HT-29 (cell line): ENCODE measurements around the gene LEKR1. TPM values are rescaled to one million over a fixed set of nuclear protein-coding genes. Genes with fewer than 3 reads are reported as not detected.

Experiments
- DNase-seq: peaks from one replicate; pipeline ENCODE4 v3.0.0-alpha.2; 2015; ENCODE audit warnings: low spot score
- total RNA-seq: library from RNA; depleted of rRNA; stranded (reverse); fragments of >200 nt; shearing (Covaris generic); gene quantifications from 2 replicates; pipeline ENCODE4 v1.2.3, GENCODE V29; 2014

Gene LEKR1
- total RNA-seq, 1 experiment from 2014 or later, result 3.1 TPM

DNA sequence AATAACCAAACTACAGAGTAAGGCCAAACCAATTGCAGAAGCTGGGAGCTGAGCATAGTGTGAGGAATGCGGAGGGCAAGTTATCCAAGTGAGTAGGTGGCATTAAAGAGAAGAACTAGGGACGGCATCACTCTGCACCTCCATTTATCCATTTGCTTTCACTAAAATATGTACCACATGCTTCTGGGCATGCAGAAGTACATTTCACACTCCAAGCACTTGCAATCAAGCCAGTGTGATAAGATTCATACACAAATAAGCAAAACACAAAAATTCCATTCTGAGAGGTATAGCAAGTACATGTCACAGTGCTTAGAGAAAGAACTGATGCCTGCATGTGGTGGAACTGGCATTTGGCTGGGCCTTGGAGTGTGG, 252.6 kb downstream of the LEKR1 start:
- no peak for DNase-seq

DNA sequence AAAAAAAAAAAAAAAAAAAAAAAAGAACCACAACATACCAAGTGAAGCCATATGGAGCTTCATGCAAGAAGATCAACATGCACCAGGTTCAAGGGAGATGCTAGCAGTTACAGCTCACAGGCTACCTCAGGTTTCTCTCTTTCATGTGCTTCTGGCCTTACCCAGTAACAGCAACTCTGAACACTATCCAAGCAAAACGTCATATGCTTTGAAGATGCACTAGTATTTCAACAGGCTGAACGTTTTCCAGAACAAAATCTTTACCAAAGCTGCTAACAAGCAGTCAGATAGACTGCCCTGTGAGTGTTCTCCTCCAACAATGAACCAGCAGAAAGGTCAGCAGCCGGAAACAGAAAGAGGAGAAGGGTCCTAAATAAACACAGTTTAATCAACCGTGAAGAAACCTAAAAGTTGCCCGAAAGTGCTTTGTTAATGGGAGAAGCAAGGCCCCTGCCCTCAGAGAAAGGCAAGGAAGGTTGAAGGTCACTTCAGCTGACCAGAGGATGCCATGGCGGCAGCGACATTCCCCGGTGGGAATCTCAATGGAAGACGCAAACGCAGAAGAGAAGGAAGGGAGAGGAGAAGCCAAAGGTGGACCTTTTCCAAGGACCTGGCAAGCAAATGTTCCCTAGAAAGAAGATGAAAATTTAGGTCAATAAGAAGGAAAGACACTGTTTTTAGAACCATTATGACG, 253.7 kb downstream of the LEKR1 start:
- DNase-seq, result no peak

DNA sequence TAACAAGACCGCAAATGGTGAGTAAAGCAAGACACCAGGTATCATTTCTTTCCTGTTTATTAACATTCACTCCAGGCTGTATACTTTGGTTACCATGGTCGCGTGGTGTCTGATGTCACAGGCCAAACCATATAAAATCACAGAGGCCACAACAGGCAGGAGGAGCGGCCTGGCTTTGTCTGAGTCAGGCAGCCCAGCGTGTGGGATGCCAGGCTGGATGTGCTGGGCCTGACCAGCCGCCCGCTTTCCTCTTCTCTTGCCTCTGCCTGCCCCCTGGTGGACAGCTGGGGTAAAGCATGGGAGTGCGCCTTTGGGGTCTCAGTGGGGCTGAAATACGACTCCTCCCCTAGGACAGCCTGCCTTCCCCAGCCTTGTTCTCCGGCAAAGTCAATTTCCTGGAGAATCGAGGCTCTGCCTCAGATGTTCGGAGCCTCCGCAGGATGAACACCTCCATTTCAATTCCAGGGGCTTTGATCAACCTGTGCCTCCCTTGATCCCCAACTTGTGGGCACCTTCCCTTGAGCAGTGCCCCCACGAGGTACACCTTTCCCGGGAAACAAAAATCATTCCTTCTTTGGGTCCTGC, 255.6 kb downstream of the LEKR1 start:
- DNase-seq, result peak; percentile 98

DNA sequence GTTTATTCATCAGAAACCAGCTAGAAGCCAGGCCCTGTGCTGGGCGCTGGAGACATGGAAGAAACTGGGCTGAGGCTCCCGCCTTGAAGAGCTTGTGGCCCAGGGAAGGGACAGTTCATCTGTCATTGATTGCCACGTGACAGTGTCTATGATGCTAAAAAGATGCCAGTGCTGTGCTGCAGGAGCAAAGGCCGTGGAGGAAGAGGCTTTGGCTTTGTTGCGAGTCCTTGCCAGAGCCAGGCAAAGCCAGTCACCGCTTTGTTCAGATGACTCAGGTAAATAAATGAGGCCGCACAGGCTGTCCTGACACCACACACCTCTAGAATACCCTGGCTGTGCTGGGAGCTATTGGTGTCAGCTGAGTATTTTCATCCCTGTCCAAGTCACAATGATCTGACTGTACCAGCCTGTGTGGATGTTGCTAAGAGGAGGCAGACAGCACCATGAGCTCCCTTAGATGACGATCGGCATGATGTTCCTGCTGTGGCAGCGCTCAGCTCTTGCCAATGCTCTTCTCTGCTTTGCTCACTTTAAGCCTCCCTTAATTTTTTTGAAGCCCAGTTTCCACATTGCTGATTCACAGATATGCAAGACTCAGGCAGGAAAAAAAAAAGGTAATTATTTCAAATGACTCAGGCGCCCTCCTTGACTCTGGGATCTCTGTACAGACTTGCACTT, 256.3 kb downstream of the LEKR1 start:
- DNase-seq, result peak; percentile 81

DNA sequence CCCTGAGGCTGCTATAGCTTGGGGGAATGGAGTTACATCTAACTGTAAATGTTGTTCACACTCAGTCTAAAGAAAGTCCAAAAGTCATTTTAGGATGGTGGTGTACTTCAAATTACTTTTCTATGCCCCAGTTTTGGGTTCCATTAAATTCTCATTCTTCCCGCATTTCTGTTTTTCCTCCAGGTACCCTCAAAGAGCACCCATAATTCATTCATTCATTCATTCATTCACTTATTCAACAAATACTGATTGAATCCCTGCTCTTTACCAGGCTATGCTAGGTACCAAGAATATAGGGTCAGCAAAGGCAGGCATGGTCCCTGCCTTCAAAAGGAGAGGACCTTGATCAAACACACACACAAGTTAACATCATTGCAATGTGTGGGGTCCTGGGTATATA, 257.7 kb downstream of the LEKR1 start:
- no peak for DNase-seq

DNA sequence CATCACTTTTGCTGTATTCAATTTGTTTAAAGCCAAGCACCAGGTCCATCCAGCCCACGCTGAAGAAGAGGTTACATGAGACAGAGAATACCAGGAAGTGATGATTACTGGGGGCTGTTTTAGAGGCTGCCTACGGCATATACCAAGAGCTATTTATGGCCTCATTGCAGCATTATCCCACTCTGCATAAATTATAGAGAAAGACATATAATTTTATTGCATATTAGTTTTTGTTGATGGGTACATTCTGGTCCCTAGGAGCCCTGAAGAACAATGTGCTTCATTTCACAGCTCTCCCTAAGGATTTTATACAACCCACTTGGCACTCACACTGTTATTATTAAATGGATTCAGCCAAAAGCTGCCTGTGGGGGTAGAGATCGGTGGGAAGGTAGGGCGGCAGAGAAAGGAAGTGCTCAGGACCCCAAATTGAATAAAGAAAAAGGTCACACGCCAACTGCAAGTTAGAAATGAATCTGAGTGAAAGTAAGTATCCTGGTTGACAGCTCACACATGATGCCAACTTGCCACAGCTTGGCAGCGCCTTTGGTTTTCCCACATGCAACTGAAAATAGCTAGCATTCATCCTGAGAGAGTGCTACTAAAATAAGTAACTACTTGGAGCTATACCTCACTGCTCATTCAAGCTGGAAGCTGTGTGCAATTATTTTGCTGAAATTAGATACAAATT, 260.1 kb downstream of the LEKR1 start:
- DNase-seq, result no peak

DNA sequence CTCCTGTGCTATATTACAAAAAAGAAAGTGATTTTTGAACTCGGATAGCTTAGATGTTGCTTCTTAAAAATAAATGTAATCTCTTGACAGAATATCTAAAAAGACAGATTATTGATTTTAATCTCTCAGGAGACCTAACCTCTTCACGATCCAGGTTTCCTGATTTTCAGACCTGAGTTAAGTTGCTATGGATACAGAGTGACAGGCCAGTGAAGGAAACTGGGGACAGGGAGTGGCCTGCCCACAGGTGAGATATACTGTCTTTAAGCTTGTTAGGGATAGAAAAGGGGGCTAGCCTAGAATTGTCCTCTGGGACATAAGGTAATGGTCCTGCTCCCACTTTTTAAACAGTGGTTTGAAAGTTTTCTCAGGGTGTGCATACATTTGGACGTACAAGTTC, 260.6 kb downstream of the LEKR1 start:
- DNase-seq, result no peak

DNA sequence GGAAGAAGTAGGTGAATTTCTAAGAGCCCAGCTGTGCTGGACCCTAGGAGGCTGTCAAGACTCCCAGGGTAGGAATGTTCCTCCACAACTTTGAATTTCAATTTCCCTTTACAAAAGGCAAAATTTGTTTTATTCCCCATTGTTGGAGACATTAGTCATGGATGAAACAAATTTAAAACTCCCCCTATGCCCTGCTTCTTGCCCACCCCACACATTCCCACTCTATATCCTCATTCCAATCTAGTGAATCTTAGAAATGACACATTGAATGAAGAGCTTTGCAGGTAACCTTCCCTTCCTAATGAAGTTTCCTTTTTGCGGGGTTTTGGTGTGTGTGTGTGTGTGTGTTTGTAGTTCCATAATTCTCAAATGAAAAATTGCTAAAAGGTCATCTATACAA, 261.2 kb downstream of the LEKR1 start:
- DNase-seq, result peak; percentile 75

DNA sequence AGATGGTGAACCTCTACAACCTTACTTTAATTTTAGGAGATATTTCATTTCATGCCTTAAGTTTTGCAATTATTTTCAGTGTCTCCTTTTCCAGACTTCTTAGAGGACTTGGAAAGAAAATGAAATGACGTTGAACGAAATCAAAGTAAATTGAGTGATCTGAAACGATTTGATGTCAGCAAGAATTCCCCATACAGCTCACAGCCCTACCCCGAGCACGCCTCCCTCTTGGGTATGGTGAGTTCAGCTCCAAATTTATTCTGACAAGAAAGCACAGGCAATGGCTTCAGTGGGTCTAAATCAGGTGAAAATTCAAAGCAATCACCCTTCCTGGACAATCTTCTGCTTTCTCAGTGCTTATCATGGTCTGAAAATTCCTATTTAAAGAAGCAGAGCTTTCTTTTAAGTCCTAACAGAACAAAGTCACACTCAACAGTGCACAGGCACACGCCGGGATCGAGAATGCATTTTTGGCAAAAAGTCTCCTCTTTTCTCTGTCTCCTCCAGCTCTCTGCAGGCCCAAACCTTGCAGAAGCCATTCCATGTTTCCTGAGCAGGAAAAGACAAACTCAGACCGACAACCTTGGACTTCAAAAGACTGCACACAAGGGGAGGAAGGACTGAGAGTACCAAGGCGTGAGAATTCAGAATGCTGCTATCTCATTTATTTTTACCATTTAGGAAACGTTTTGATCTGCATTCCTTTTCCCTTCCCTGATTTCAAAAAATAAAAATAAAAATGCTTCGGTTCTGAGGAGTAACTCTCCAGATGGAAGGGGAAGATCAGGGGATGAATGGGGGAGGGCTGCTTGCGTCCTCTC, 261.8 kb downstream of the LEKR1 start:
- DNase-seq, result no peak

DNA sequence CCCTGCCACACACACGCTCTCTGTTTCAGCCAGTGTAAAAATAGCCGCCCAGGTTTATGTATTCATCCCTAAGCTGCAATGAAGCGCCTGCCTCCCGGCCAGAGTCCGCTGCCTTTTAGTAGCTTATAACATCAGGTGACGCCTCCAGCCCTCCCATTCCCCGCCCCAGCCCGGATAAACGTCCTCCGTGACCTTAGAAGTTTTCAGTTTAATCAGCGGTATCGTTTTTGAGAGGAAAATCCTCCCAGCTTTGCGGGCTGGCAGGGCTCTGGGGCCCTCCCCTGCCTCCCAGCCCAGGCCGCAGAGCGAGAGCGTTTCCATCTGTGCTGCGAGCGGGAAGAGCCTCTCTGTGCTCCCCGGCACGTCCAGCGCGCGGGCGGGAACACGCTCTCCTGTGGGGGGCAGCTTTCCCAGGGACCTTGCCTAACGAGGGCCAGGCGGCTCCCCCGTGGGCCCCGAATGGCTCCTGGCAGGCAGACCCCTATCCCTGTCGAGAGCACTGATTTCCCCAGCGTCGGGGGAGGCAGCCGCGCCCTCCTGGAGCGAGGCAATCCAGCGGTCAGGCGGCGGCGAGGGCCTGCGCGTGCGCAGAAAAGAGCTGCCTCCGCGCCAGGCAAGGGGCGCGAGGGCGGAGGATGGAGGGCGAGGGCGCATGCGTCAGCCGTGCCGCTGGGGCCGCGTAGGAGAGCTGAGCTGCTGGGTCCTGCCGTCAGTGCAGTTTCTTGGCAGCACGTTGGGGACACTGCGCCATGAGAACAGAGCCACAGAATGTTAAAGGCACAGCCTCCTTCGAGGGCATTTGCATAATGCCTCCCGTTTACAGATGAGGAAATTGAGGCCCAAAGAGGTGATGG, 262.7 kb downstream of the LEKR1 start:
- peak; percentile 96 for DNase-seq

DNA sequence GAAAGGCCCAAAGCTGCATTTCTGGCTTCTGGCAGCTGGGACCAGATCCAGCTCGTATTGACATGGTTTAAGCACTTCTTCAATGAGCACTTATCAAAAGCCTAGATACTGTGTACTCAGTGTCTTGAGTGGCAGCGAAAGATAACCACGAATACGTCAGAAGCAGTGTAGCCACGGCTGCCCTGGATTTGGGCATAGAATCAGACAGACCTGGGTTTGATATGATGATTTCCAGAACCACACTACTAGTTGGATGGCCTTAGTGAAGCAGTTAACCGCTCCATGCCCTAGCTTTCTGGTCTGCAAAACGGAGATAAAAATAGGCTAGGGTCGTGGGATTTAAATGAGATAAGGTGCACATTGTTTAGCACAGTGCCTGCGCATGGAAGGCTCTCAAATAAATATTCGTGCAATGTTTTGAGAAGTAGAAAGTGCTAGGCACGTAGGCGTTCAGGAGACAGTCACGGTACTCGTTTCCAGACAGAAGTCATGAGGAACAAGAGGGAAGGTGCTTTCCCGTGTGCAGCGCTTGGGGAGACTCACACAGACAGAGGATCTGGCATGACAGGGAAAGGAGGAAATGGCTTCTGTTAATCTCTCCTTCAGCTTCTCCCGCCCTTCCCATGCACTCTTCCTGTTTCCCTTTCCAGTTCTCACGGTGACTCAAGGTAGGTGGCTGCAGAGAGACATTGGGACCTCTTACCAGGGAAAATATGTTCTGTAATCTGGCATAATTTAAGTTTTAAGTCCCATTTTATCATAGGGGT, 263.5 kb downstream of the LEKR1 start:
- peak; percentile 80 for DNase-seq

DNA sequence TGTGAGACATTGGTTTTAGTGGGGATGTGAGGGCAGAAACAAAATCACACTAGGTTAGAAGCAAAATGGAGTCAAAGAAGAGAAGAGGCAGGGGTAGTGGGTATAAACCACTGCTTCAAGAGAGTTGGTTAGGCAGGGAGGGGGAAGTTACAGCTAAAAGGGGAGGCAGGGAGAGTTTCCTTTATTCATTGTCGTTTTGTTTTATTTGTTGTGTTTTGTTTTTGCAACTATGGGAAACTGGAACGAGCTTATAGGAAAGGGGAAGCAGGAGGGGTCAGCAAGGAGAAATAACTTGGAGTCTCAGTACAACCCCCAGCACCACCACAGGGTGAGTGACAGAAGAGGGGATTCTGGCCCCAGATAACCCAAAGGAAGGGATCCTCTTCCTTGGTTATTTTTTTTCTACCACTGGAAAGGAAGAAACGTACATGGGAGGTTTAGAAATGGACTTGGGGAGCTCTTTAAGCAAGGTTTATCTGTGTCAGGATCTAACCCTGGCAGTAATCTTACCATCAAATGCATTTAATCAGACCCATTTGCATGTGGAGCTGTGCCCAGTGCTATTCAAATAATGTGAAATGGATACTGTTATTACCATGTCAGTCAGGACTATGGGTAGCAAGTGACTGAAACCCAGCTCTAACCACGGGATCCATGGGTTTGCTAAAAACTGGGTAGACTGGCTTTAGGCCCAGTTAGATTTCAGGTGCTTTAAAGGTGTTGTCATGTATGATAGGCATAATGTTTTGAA, 265.1 kb downstream of the LEKR1 start:
- no peak for DNase-seq

DNA sequence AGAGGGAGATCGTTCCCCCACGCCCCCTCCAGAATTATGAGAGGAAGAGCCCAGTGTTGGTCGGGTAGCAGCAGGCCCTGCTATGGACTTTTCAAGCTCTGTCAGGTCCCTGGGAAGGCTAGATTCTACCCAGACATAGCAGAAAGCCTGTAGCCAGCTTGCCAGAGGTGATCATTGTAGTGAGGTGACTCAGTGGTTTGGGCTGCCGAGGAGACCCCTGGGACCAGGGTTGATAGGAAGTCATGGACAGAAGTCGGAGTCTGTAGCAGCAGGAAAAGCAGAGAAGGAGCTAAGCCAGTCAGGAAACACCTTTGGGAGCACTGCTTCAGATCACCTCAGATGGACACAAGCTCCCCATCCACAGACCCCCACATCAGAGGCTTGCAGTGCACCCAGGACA, 266.1 kb downstream of the LEKR1 start:
- DNase-seq, result no peak

DNA sequence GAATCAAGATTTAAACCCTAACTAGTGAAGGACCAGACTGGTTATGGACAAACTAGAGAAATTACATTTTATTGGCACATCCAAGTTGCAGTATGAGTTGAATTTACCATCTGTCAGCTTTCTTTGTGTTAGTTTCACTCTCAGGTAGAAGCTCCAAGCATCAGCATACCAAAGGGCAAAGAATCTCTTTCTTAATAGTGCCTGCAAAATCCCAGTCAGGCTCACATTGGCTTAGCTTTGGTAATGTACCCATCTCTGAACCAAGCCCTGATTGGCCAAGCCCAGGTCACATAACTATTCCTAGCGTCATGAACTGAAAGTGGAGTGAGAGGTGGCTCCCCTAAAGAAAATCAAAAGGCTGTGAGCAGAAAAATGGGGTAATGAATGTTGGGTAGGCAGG, 266.9 kb downstream of the LEKR1 start:
- no peak for DNase-seq

DNA sequence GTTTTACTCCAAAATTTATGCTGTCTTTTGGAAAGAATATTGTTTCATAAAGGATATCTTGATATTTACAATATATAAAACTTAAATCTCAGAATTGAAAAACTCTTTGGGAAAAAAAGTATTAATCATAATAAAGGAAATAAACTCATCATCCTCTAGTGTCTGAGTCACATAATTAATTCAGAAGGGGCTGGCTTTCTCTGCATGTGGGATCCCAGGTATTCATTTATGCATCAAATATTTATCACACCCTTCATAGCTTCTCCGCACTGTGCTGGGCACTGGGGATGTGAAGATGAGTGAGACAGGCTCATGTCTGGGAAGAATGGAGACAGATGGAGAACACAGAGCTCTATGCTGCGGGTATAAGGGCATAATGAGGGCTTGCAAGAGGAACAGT, 268.1 kb downstream of the LEKR1 start:
- DNase-seq, result no peak

DNA sequence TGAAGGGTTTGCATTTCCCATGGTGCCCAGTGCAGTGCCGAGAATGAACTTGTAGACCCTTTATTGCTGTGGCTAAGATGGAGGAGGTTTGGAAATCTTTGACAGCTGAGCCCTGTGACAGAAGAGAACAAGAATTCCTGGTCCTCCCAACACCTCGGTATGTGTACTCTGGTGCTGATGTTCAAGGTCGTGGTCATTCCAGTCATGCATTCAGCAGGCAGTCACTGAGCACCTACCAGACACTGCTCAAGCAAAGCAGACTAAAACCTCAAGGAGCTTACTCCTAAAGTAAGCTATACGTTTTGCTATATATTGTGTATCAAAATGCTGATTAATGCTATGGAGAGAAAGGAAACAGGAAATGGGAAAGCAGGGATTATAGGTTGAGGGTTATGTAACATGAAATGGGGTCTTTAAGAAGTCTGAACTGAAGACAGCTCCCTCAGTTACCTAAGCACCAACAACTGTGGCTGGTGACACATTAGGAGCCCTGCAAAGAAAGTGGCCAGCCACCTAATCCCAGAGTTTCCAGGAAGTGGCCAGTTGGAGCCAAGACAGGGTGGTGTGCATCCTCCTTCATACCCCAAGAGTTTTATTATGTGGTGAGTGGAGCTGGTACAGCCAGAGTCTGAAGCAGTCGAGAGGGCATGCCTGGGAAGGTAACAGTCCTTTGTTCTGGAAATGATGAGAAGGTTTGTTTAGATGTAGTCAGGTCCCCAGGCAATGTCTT, 268.8 kb downstream of the LEKR1 start:
- DNase-seq, result no peak
